H9 (cell line): ENCODE data around the gene TACR3. TPM values are rescaled to one million over a fixed set of nuclear protein-coding genes. Genes with fewer than 3 reads are reported as not detected.
"Not testable (repeated sequence)": the region's sequence is repeated elsewhere in the genome, so short reads cannot be mapped to it uniquely, and the experiment has no call there.

Source experiments
- DNase-seq: peaks from one replicate; pipeline ENCODE4 v3.0.0-alpha.2; 2017
- H2AFZ ChIP-seq: one replicate; pipeline ENCODE4 v1.6.1; 2013; ENCODE audit warnings: mild to moderate bottlenecking, low read length, control low read depth, moderate library complexity
- H2AK5ac ChIP-seq: 2 replicates; pipeline ENCODE4 v1.6.1; 2013; ENCODE audit warnings: low read length, control low read depth, mixed read lengths; ENCODE audit not compliant: insufficient read length
- H2BK120ac ChIP-seq: one replicate; pipeline ENCODE4 v1.6.1; 2013; ENCODE audit warnings: low read depth, mild to moderate bottlenecking, low read length, control low read depth, inconsistent platforms; ENCODE audit not compliant: poor library complexity, severe bottlenecking
- H2BK12ac ChIP-seq: 2 replicates; pipeline ENCODE4 v1.6.1; 2013; ENCODE audit warnings: low read length, control low read depth, mixed read lengths, low read depth; ENCODE audit not compliant: insufficient read length
- H2BK15ac ChIP-seq: 2 replicates; pipeline ENCODE4 v1.6.1; 2013; ENCODE audit warnings: low read depth, low read length, control low read depth
- H2BK20ac ChIP-seq: one replicate; pipeline ENCODE4 v1.6.1; 2013; ENCODE audit warnings: low read depth, mild to moderate bottlenecking, low read length, control low read depth, inconsistent platforms; ENCODE audit not compliant: poor library complexity, severe bottlenecking
- H2BK5ac ChIP-seq: 2 replicates; pipeline ENCODE4 v1.6.1; 2013; ENCODE audit warnings: low read length, control low read depth, mixed read lengths; ENCODE audit not compliant: insufficient read length
- H3K14ac ChIP-seq: 2 replicates; pipeline ENCODE4 v1.6.1; 2013; ENCODE audit warnings: low read length, control low read depth; ENCODE audit not compliant: insufficient read depth
- H3K18ac ChIP-seq: 2 replicates; pipeline ENCODE4 v1.6.1; 2013; ENCODE audit warnings: low read depth, mild to moderate bottlenecking, mixed read lengths, low read length, control low read depth; ENCODE audit not compliant: insufficient read length
- H3K23ac ChIP-seq: 2 replicates; pipeline ENCODE4 v1.6.1; 2013; ENCODE audit warnings: low read length, control low read depth, mixed read lengths, low read depth; ENCODE audit not compliant: insufficient read length
- H3K23me2 ChIP-seq: 2 replicates; pipeline ENCODE4 v1.6.1; 2013; ENCODE audit warnings: low read depth, mild to moderate bottlenecking, mixed read lengths, low read length, control low read depth; ENCODE audit not compliant: insufficient read length, poor library complexity, severe bottlenecking
- H3K27ac ChIP-seq: 2 replicates; pipeline ENCODE4 v1.5.1; 2013; ENCODE audit warnings: low read length, control low read depth, mixed read lengths, low read depth; ENCODE audit not compliant: insufficient read length
- H3K27me3 ChIP-seq: 2 replicates; pipeline ENCODE4 v1.6.1; 2013; ENCODE audit warnings: low read length, control low read depth, inconsistent platforms; ENCODE audit not compliant: insufficient read depth
- H3K4ac ChIP-seq: 2 replicates; pipeline ENCODE4 v1.6.1; 2013; ENCODE audit warnings: low read depth, mild to moderate bottlenecking, control low read depth, inconsistent platforms, low read length, moderate library complexity
- H3K4me1 ChIP-seq: 2 replicates; pipeline ENCODE4 v1.6.1; 2013; ENCODE audit warnings: low read length, control low read depth, inconsistent platforms; ENCODE audit not compliant: insufficient read depth
- H3K4me2 ChIP-seq: 2 replicates; pipeline ENCODE4 v1.6.1; 2013; ENCODE audit warnings: low read length, control low read depth, mixed read lengths; ENCODE audit not compliant: insufficient read length, insufficient read depth
- H3K56ac ChIP-seq: 2 replicates; pipeline ENCODE4 v1.6.1; 2013; ENCODE audit warnings: low read depth, mild to moderate bottlenecking, mixed read lengths, low read length, control low read depth; ENCODE audit not compliant: insufficient read length
- H3K79me1 ChIP-seq: 2 replicates; pipeline ENCODE4 v1.6.1; 2013; ENCODE audit warnings: low read depth, mild to moderate bottlenecking, moderate library complexity, low read length, control low read depth, inconsistent platforms; ENCODE audit not compliant: insufficient read depth, poor library complexity, severe bottlenecking
- H3K79me2 ChIP-seq: 2 replicates; pipeline ENCODE4 v1.6.1; 2013; ENCODE audit warnings: low read length, control low read depth, inconsistent platforms; ENCODE audit not compliant: insufficient read depth
- H3K9ac ChIP-seq: 2 replicates; pipeline ENCODE4 v1.6.1; 2013; ENCODE audit warnings: low read length, control low read depth, mixed read lengths; ENCODE audit not compliant: insufficient read length; ENCODE audit errors: extremely low read depth
- H3K9me3 ChIP-seq: one replicate; pipeline ENCODE4 v1.6.1; 2013; ENCODE audit warnings: low read depth, low read length, inconsistent platforms; ENCODE audit not compliant: control insufficient read depth
- H3T11ph ChIP-seq: one replicate; pipeline ENCODE4 v1.6.1; 2013; ENCODE audit warnings: mild to moderate bottlenecking, low read length, control low read depth, inconsistent platforms
- H4K20me1 ChIP-seq: one replicate; pipeline ENCODE4 v1.6.1; 2013; ENCODE audit not compliant: control insufficient read depth, insufficient read length, insufficient read depth
- H4K5ac ChIP-seq: 2 replicates; pipeline ENCODE4 v1.6.1; 2013; ENCODE audit warnings: low read depth, mild to moderate bottlenecking, mixed read lengths, low read length, control low read depth; ENCODE audit not compliant: insufficient read length
- H4K8ac ChIP-seq: replicated peaks from 2 replicates; pipeline ENCODE4 v1.6.1; 2013; ENCODE audit warnings: low read length, control low read depth, mixed read lengths, low read depth; ENCODE audit not compliant: insufficient read length
- H4K91ac ChIP-seq: 2 replicates; pipeline ENCODE4 v1.6.1; 2013; ENCODE audit warnings: low read depth, mild to moderate bottlenecking, moderate library complexity, mixed read lengths, low read length, control low read depth; ENCODE audit not compliant: insufficient read length
- H3K27ac Mint-ChIP-seq, 3 experiments: 2 replicates in 2 of 3; 3 replicates in 1 of 3; pipeline ENCODE4 v1.8.0; 2020 to 2021; ENCODE audit warnings: mixed read lengths in 3 of 3, mild to moderate bottlenecking in 1 of 3, moderate library complexity in 1 of 3
- H3K27me3 Mint-ChIP-seq: 2 replicates; pipeline ENCODE4 v1.8.0; 2021; ENCODE audit warnings: low read depth, mild to moderate bottlenecking, moderate library complexity, mixed read lengths
- H3K36me3 Mint-ChIP-seq, 3 experiments: 2 replicates in 2 of 3; 3 replicates in 1 of 3; pipeline ENCODE4 v1.8.0; 2020 to 2021; ENCODE audit warnings: low read depth in 3 of 3, mixed read lengths in 3 of 3; ENCODE audit not compliant: insufficient read depth in 1 of 3
- H3K4me1 Mint-ChIP-seq, 2 experiments: 2 replicates each; pipeline ENCODE4 v1.8.0; 2020; ENCODE audit warnings: mixed read lengths in 2 of 2
- H3K4me3 Mint-ChIP-seq, 2 experiments: 2 replicates in 1 of 2; 3 replicates in 1 of 2; pipeline ENCODE4 v1.8.0; 2020 to 2021; ENCODE audit warnings: mild to moderate bottlenecking in 2 of 2, mixed read lengths in 2 of 2, moderate library complexity in 1 of 2
- H3K9me3 Mint-ChIP-seq, 2 experiments: 2 replicates in 1 of 2; 3 replicates in 1 of 2; pipeline ENCODE4 v1.8.0; 2020; ENCODE audit warnings: mild to moderate bottlenecking in 2 of 2, mixed read lengths in 2 of 2, moderate library complexity in 1 of 2
- WGBS: extraction: QIAGEN DNeasy Blood & Tissue Kit; methylation state at CpG from one replicate; pipeline ENCODE4 v1.1.7; 2013; ENCODE audit warnings: missing lambda C conversion rate, low lambda C conversion rate, mixed read lengths; ENCODE audit not compliant: insufficient read length; ENCODE audit errors: extremely low coverage; 5-methylcytosine and 5-hydroxymethylcytosine counted together
- total RNA-seq: library from RNA; stranded (reverse); gene quantifications from 2 replicates; pipeline ENCODE4 v1.2.1, GENCODE V29; 2021
- TF ChIP-seq, protein P1 (sequence below): fragments of 200-600 bp; sonication (generic); conservative IDR thresholded peaks from 3 replicates; pipeline ENCODE4 v1.8.0; 2021; ENCODE audit warnings: antibody characterized with exemption, mild to moderate bottlenecking

Gene TACR3
- total RNA-seq, 1 experiment from 2014 or later: 0.44 TPM

DNA sequence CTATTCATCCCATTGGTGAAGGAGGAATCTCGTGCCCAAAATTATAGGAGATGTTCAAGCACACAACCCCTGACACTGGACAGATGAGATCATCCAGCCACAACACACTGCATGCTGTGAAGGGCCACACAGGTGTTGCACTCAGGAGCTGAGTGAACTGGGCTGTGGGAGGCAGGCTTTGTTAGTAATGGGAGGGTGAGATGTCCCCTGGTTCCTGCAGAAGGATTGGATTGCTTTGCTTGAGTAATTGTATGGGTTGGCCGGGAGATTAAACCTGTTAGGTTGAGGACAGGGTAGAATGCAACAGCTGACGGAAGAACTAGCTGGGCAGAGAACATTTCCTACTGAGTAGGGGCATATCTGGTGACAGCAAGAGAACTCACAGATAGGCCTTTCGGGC lies 152.2 kb downstream of the TACR3 start:
- TF ChIP-seq, protein P1, sequence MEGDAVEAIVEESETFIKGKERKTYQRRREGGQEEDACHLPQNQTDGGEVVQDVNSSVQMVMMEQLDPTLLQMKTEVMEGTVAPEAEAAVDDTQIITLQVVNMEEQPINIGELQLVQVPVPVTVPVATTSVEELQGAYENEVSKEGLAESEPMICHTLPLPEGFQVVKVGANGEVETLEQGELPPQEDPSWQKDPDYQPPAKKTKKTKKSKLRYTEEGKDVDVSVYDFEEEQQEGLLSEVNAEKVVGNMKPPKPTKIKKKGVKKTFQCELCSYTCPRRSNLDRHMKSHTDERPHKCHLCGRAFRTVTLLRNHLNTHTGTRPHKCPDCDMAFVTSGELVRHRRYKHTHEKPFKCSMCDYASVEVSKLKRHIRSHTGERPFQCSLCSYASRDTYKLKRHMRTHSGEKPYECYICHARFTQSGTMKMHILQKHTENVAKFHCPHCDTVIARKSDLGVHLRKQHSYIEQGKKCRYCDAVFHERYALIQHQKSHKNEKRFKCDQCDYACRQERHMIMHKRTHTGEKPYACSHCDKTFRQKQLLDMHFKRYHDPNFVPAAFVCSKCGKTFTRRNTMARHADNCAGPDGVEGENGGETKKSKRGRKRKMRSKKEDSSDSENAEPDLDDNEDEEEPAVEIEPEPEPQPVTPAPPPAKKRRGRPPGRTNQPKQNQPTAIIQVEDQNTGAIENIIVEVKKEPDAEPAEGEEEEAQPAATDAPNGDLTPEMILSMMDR: no peak
- H3K4me1 ChIP-seq: no peaks in the 10 kb centered on the region
- DNase-seq: no peak
- H2BK12ac ChIP-seq: no peak overlapping the region
- H4K5ac ChIP-seq: no peak overlapping the region
- H3K36me3 Mint-ChIP-seq: no peaks in the 10 kb centered on the region
- no peaks in the 10 kb centered on the region for H4K20me1 ChIP-seq
- no peak overlapping the region for H2AFZ ChIP-seq
- no peak overlapping the region for H3K4ac ChIP-seq
- H3K4me1 Mint-ChIP-seq: no peaks in the 10 kb centered on the region
- H3T11ph ChIP-seq: no peak overlapping the region
- H3K27me3 Mint-ChIP-seq: no peaks in the 10 kb centered on the region
- H4K91ac ChIP-seq: no peak overlapping the region
- no peak overlapping the region for H3K9ac ChIP-seq
- no peak overlapping the region for H4K8ac ChIP-seq
- H2BK120ac ChIP-seq: no peak overlapping the region
- no peaks in the 10 kb centered on the region for H3K23me2 ChIP-seq
- H3K14ac ChIP-seq: no peak overlapping the region
- H3K4me2 ChIP-seq: no peak overlapping the region
- H3K27ac Mint-ChIP-seq: no peak overlapping the region
- H2BK5ac ChIP-seq: no peak overlapping the region
- no peak overlapping the region for H2BK15ac ChIP-seq
- WGBS: no CpG with 5 or more reads among the region's 4 CpGs
- no peak overlapping the region for H2BK20ac ChIP-seq
- no peaks in the 10 kb centered on the region for H3K27me3 ChIP-seq
- H3K18ac ChIP-seq: no peak overlapping the region
- H3K9me3 Mint-ChIP-seq: no peaks in the 10 kb centered on the region
- no peak overlapping the region for H3K56ac ChIP-seq
- H3K4me3 Mint-ChIP-seq: no peak overlapping the region
- no peaks in the 10 kb centered on the region for H3K79me1 ChIP-seq
- H3K23ac ChIP-seq: no peak overlapping the region
- no peak overlapping the region for H3K27ac ChIP-seq
- no peaks in the 10 kb centered on the region for H3K79me2 ChIP-seq
- H3K9me3 ChIP-seq: no peaks in the 10 kb centered on the region
- no peak overlapping the region for H2AK5ac ChIP-seq

DNA sequence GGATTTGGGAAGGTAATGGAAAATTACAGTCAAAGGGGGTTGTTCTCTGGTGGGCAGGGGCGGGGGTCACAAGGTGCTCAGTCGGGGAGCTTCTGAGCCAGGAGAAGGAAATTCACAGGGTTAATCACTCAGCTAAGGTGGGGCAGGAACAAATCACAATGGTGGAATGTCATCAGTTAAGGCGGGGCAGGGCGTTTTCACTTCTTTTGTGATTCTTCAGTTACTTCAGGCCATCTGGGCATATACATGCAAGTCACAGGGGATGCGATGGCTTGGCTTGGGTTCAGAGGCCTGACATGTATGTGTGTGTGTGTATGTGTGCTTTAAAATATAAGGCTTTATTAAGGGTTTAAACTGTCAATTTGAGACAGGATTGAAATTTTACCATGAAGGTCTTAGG lies 160.6 kb downstream of the TACR3 start:
- not testable (repeated sequence) for H3K4me1 ChIP-seq, H2BK20ac ChIP-seq, H3K27ac ChIP-seq, H3K4ac ChIP-seq, H2BK15ac ChIP-seq, H3K56ac ChIP-seq, H2BK5ac ChIP-seq, H3K9ac ChIP-seq, H3K79me1 ChIP-seq, H4K8ac ChIP-seq, H4K20me1 ChIP-seq, DNase-seq, H2BK120ac ChIP-seq, H2AFZ ChIP-seq, H3K4me2 ChIP-seq, H2AK5ac ChIP-seq, H3K23me2 ChIP-seq, H3K27ac Mint-ChIP-seq, H3K18ac ChIP-seq, H3K4me1 Mint-ChIP-seq, H3K79me2 ChIP-seq, H3K23ac ChIP-seq, H4K5ac ChIP-seq, H3K9me3 ChIP-seq, H3K27me3 ChIP-seq, H4K91ac ChIP-seq, H2BK12ac ChIP-seq, H3K27me3 Mint-ChIP-seq, H3K14ac ChIP-seq, H3T11ph ChIP-seq, H3K4me3 Mint-ChIP-seq
- no CpG with 5 or more reads among the region's 5 CpGs for WGBS
- Mint-ChIP-seq H3K9me3 (peaks cover 15 to 20% of the 10 kb centered on the region in 2 experiments), H3K36me3 (peaks cover 10 to 14% (median 12%) of the 10 kb centered on the region in 3 experiments)
